Heart left ventricle (tissue), 16 donors: ENCODE data around the gene MPZL2. TPM values are rescaled to one million over a fixed set of nuclear protein-coding genes. Genes with fewer than 3 reads are reported as not detected.

Source experiments
- ATAC-seq, 4 donors: fragments of 200-7000 bp; cut with Tn5 transposase; one replicate each; pipeline ENCODE4 v1.9.1; 2020 to 2022; ENCODE audit warnings: moderate library complexity in 4 of 4, mild to moderate bottlenecking in 3 of 4, moderate number of reproducible peaks in 1 of 4
- DNase-seq, 5 donors: peaks; one replicate each; pipeline ENCODE4 v3.0.0-alpha.2; 2020
- H3K27ac ChIP-seq, 12 donors: fragments of 200-600 bp; sonication (generic) in 4 of 12; one replicate each; pipeline versions ENCODE4 v1.5.0 to v1.8.0; 2016 to 2022; ENCODE audit warnings: mild to moderate bottlenecking in 2 of 12
- H3K27me3 ChIP-seq, 9 donors: fragments of 200-600 bp; sonication (generic) in 2 of 9; one replicate each; pipeline versions ENCODE4 v1.5.1 to v1.8.0; 2016 to 2022; ENCODE audit warnings: mild to moderate bottlenecking in 3 of 9
- H3K36me3 ChIP-seq, 9 donors: fragments of 200-600 bp; sonication (generic) in 2 of 9; one replicate each; pipeline versions ENCODE4 v1.5.0 to v1.8.0; 2018 to 2022; ENCODE audit warnings: mild to moderate bottlenecking in 2 of 9
- H3K4me1 ChIP-seq, 12 donors: fragments of 200-600 bp; sonication (generic) in 4 of 12; one replicate each; pipeline versions ENCODE4 v1.5.0 to v1.8.0; 2016 to 2022; ENCODE audit warnings: mild to moderate bottlenecking in 3 of 12
- H3K4me3 ChIP-seq, 12 donors: fragments of 200-600 bp; sonication (generic) in 4 of 12; one replicate each; pipeline versions ENCODE4 v1.5.0 to v1.8.0; 2017 to 2022; ENCODE audit warnings: mild to moderate bottlenecking in 9 of 12, moderate library complexity in 4 of 12
- H3K9me3 ChIP-seq, 12 donors: fragments of 200-600 bp; sonication (generic) in 4 of 12; one replicate each; pipeline versions ENCODE4 v1.5.0 to v1.8.0; 2016 to 2022; ENCODE audit warnings: mild to moderate bottlenecking in 1 of 12
- POLR2A ChIP-seq, 2 donors: fragments of 450-650 bp; IDR thresholded peaks; one replicate each; pipeline ENCODE4 v1.6.1; 2017; ENCODE audit warnings: antibody characterized with exemption in 2 of 2, mild to moderate bottlenecking in 2 of 2, moderate library complexity in 2 of 2
- WGBS, 4 donors: extraction: QIAGEN DNeasy Blood & Tissue Kit in 2 of 4; methylation state at CpG; one replicate each; pipeline versions ENCODE4 v1.1.5 to v1.1.7; 2013 to 2018; 5-methylcytosine and 5-hydroxymethylcytosine counted together
- intact Hi-C, 10 donors: fragments of 100-400 bp; cut with DNase I; formaldehyde crosslinking; loops; one replicate each; pipeline versions ENCODE4 v1.11.1 to v1.14.2; 2022
- polyA plus RNA-seq, 2 donors: library from polyadenylated mRNA; stranded (reverse); fragments of 200-250 nt; gene quantifications; one replicate each; pipeline ENCODE4 v1.2.3, GENCODE V29; 2013
- total RNA-seq, 9 donors: library from RNA; depleted of rRNA in 2 of 9; stranded (reverse); fragments of >200 nt in 2 of 9; fragmentation: NEBNext Ultra II Directional in 3 of 9; extraction: Animal tissue kit (Norgen Biotek cat#: 25700) in 3 of 9; gene quantifications; one replicate each; pipeline versions ENCODE4 v1.1.0 to v1.2.4, GENCODE V29; 2016 to 2023
- TF ChIP-seq, protein P1 (sequence below), 12 donors: fragments of 200-600 bp; sonication (generic) in 4 of 12; IDR thresholded peaks; one replicate each; pipeline versions ENCODE4 v1.5.0 to v1.8.0; 2018 to 2022; ENCODE audit warnings: antibody characterized with exemption in 12 of 12, mild to moderate bottlenecking in 5 of 12
- donor health status: ischemic (EF 13 %, LVEDD 7.1; RV severe dilation, severe dysfunction).
- donor health status: healthy with polysubstance abuse.
- donor health status: DM: no; HTN: yes; CAD: no.
- donor health status: DM: no; HTN: no; CAD: no.
- donor health status: ischemic (EF 25% LVEDD 6.9; RV normal size, moderate dysfunction).
- donor health status: ischemic (EF 25% LVEDD 5.7; RV mildly dilated, moderate dysfunction).
- donor health status: healthy.
- donor health status: DM: yes; HTN: yes; CAD: no.
- donor health status: ischemic (EF 35%, LVEDD 5.7; RV mildly dilated, moderate dysfunction).
- donor health status: nonischemic (EF 11% LVEDD 7.7; RV severe dilation, severe dysfunction).
- donor health status: DM: yes; HTN: yes; CAD: no.
- donor health status: PGD.
- donor health status: ischemic (EF 29% LVEDD 5.4; RV normal size, mild dysfunction).
- donor health status: nonischemic (EF 23%, LVEDD 6.1; RV moderate dilation, normal function).

MPZL2 gene
- total and polyA plus RNA-seq, 11 donors: 7.4 to 29.6 (median 13.0) TPM

- H3K4me1 ChIP-seq: peaks cover 0 to 57% (median 11%) of the 10 kb centered on the region in 12 donors
- H3K36me3 ChIP-seq: peaks cover 0 to 8% (median 0%) of the 10 kb centered on the region in 9 donors
- no peak for ATAC-seq
- H3K27ac ChIP-seq: peak overlapping the region in 4 of 12 donors; percentile 17 to 79 (median 70)
- no peak overlapping the region for H3K4me3 ChIP-seq
- intact Hi-C loops: no loop called here
- no peak for DNase-seq
- no peaks in the 10 kb centered on the region for H3K27me3 ChIP-seq
- WGBS, 4 donors: 69 to 79% (median 72%) methylated on average over 2 of the region's 2 CpGs
- no peaks in the 10 kb centered on the region for H3K9me3 ChIP-seq
- TF ChIP-seq POLR2A (IDR thresholded peaks at IDR 0.05): no peak
- TF ChIP-seq, protein P1, sequence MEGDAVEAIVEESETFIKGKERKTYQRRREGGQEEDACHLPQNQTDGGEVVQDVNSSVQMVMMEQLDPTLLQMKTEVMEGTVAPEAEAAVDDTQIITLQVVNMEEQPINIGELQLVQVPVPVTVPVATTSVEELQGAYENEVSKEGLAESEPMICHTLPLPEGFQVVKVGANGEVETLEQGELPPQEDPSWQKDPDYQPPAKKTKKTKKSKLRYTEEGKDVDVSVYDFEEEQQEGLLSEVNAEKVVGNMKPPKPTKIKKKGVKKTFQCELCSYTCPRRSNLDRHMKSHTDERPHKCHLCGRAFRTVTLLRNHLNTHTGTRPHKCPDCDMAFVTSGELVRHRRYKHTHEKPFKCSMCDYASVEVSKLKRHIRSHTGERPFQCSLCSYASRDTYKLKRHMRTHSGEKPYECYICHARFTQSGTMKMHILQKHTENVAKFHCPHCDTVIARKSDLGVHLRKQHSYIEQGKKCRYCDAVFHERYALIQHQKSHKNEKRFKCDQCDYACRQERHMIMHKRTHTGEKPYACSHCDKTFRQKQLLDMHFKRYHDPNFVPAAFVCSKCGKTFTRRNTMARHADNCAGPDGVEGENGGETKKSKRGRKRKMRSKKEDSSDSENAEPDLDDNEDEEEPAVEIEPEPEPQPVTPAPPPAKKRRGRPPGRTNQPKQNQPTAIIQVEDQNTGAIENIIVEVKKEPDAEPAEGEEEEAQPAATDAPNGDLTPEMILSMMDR (IDR thresholded peaks at IDR 0.05): no peak
Measured at GRCh38 chr11:118236170-118236569, 27.9 kb downstream of the MPZL2 start.

GRCh38 chr11:118234833-118235232 is 29.3 kb downstream of the MPZL2 start:
- Histone ChIP-seq H3K27ac (peak overlapping the region; percentile 17 to 79 (median 66)), H3K4me3 (no peak overlapping the region), H3K4me1 (peaks cover 0 to 47% (median 6%) of the 10 kb centered on the region in 12 donors), H3K36me3 (peaks cover 0 to 8% (median 0%) of the 10 kb centered on the region in 9 donors), H3K27me3 (no peaks in the 10 kb centered on the region), H3K9me3 (no peaks in the 10 kb centered on the region)
- peak; percentile 55 to 90 (median 84) for ATAC-seq
- intact Hi-C loops: no loop called here
- WGBS, 4 donors: 58 to 63% (median 60%) methylated on average over 5 of the region's 5 CpGs
- no peak for TF ChIP-seq POLR2A (IDR thresholded peaks at IDR 0.05)
- TF ChIP-seq, protein P1 (IDR thresholded peaks at IDR 0.05): no peak
- no peak for DNase-seq

GRCh38 chr11:118233850-118234249 is 30.2 kb downstream of the MPZL2 start:
- 77 to 100% (median 93%) methylated on average over 1 of the region's 1 CpG for WGBS, 4 donors
- ATAC-seq: no peak
- H3K4me3 ChIP-seq: no peak overlapping the region
- H3K9me3 ChIP-seq: no peaks in the 10 kb centered on the region
- intact Hi-C loops: no loop called here
- peaks cover 0 to 10% (median 0%) of the 10 kb centered on the region in 9 donors for H3K36me3 ChIP-seq
- no peak for DNase-seq
- peaks cover 0 to 39% (median 2%) of the 10 kb centered on the region in 12 donors for H3K4me1 ChIP-seq
- peak overlapping the region in 1 of 12 donors; percentile 71 for H3K27ac ChIP-seq
- TF ChIP-seq, protein P1 (IDR thresholded peaks at IDR 0.05): no peak
- no peak for TF ChIP-seq POLR2A (IDR thresholded peaks at IDR 0.05)
- no peaks in the 10 kb centered on the region for H3K27me3 ChIP-seq

- H3K4me3 ChIP-seq: no peak overlapping the region
- WGBS, 4 donors: 80 to 92% (median 88%) methylated on average over 5 of the region's 5 CpGs
- no peak for ATAC-seq
- H3K4me1 ChIP-seq: peaks cover 0 to 37% (median under 1%) of the 10 kb centered on the region in 12 donors
- no peak for TF ChIP-seq POLR2A (IDR thresholded peaks at IDR 0.05)
- TF ChIP-seq, protein P1 (IDR thresholded peaks at IDR 0.05): no peak
- no peak overlapping the region for H3K27ac ChIP-seq
- H3K36me3 ChIP-seq: peaks cover 0 to 10% (median 0%) of the 10 kb centered on the region in 9 donors
- H3K27me3 ChIP-seq: no peaks in the 10 kb centered on the region
- H3K9me3 ChIP-seq: no peaks in the 10 kb centered on the region
- DNase-seq: no peak
- intact Hi-C loops: no loop called here
Measured at GRCh38 chr11:118233377-118233776, 30.7 kb downstream of the MPZL2 start.
